IMR-90 (cell line): ENCODE measurements around the gene TRAIP. TPM values are rescaled to one million over a fixed set of nuclear protein-coding genes. Genes with fewer than 3 reads are reported as not detected.

Experiments
- ATAC-seq: fragments of 200-7000 bp; cut with Tn5 transposase; 2 replicates; pipeline ENCODE4 v1.9.1; 2020; ENCODE audit warnings: low read depth, mild to moderate bottlenecking, moderate library complexity
- BruUV-seq: library from RNA; stranded (reverse); fragments of 400-500 nt; replicated peaks from 2 replicates; lab custom pipeline; 2021; lab: Mats Ljungman, UMichigan
- CTCF ChIA-PET: fragments of 300-600 bp; formaldehyde crosslinking; extraction: SDS; loops from one replicate; lab custom pipeline; 2021; ENCODE audit warnings: antibody characterized with exemption; lab: Yijun Ruan, JAX
- POLR2A ChIA-PET: fragments of 300-600 bp; sonication (Branson Sonifier 250); formaldehyde crosslinking; loops from one replicate; lab custom pipeline; 2022; ENCODE audit warnings: antibody characterized with exemption; ENCODE audit not compliant: unreplicated experiment; lab: Charles Lee
- DNase-seq: peaks from one replicate; pipeline ENCODE4 v3.0.0; 2013
- H2AFZ ChIP-seq: replicated peaks from 2 replicates; pipeline ENCODE3; 2013; ENCODE audit warnings: low read length, mild to moderate bottlenecking; ENCODE audit not compliant: poor library complexity
- H2AK5ac ChIP-seq: 2 replicates; pipeline ENCODE4 v1.6.1; 2013; ENCODE audit warnings: low read depth, low read length, inconsistent platforms
- H2AK9ac ChIP-seq: replicated peaks from 2 replicates; pipeline ENCODE3; 2013; ENCODE audit warnings: mild to moderate bottlenecking, low read depth, low read length, moderate library complexity; ENCODE audit not compliant: poor library complexity
- H2BK120ac ChIP-seq: 2 replicates; pipeline ENCODE4 v1.6.1; 2013; ENCODE audit warnings: low read depth, low read length, inconsistent platforms
- H2BK15ac ChIP-seq: 3 replicates; pipeline ENCODE4 v1.6.1; 2013; ENCODE audit warnings: low read depth, low read length, inconsistent platforms
- H2BK20ac ChIP-seq: 2 replicates; pipeline ENCODE4 v1.6.1; 2013; ENCODE audit warnings: low read depth, mild to moderate bottlenecking, inconsistent platforms, low read length, moderate library complexity
- H2BK5ac ChIP-seq: 2 replicates; pipeline ENCODE4 v1.6.1; 2013; ENCODE audit warnings: mild to moderate bottlenecking, low read depth, low read length, inconsistent platforms; ENCODE audit not compliant: poor library complexity, severe bottlenecking
- H3K14ac ChIP-seq: replicated peaks from 2 replicates; pipeline ENCODE4 v1.6.1; 2013; ENCODE audit warnings: low read depth, low read length, inconsistent platforms
- H3K18ac ChIP-seq: 2 replicates; pipeline ENCODE4 v1.6.1; 2013; ENCODE audit warnings: low read depth, low read length, control low read depth
- H3K23ac ChIP-seq: 2 replicates; pipeline ENCODE4 v1.6.1; 2013; ENCODE audit warnings: low read depth, low read length, inconsistent platforms
- H3K27ac ChIP-seq: 2 replicates; pipeline ENCODE4 v1.5.1; 2013; ENCODE audit warnings: mild to moderate bottlenecking, control low read depth, low read length; ENCODE audit not compliant: insufficient read depth
- H3K27me3 ChIP-seq: 2 replicates; pipeline ENCODE4 v1.6.1; 2013; ENCODE audit warnings: low read length; ENCODE audit not compliant: control insufficient read depth, insufficient read depth
- H3K36me3 ChIP-seq: 2 replicates; pipeline ENCODE4 v1.6.1; 2013; ENCODE audit warnings: low read length, mixed read lengths; ENCODE audit not compliant: control insufficient read depth, insufficient read depth
- H3K4ac ChIP-seq: 2 replicates; pipeline ENCODE4 v1.6.1; 2013; ENCODE audit warnings: low read depth, low read length, inconsistent platforms
- H3K4me1 ChIP-seq: 2 replicates; pipeline ENCODE4 v1.6.1; 2013; ENCODE audit warnings: low read length, mixed read lengths; ENCODE audit not compliant: control insufficient read depth, insufficient read depth
- H3K4me2 ChIP-seq: 2 replicates; pipeline ENCODE4 v1.6.1; 2013; ENCODE audit warnings: low read depth, mild to moderate bottlenecking, control low read depth, low read length, moderate library complexity
- H3K4me3 ChIP-seq: 2 replicates; pipeline ENCODE4 v1.5.1; 2013; ENCODE audit warnings: low read depth, mild to moderate bottlenecking, control low read depth, low read length, moderate library complexity; ENCODE audit not compliant: insufficient read depth
- H3K56ac ChIP-seq: 2 replicates; pipeline ENCODE4 v1.6.1; 2013; ENCODE audit warnings: low read length, inconsistent platforms; ENCODE audit not compliant: insufficient read depth; ENCODE audit errors: extremely low read depth
- H3K79me1 ChIP-seq, 2 experiments: 2 replicates each; pipeline ENCODE4 v1.6.1; 2013; ENCODE audit warnings: low read length in 2 of 2, inconsistent platforms in 1 of 2, low read depth in 1 of 2
- H3K9ac ChIP-seq: 2 replicates; pipeline ENCODE4 v1.6.1; 2013; ENCODE audit warnings: low read depth, low read length, control low read depth
- H3K9me1 ChIP-seq: 2 replicates; pipeline ENCODE4 v1.6.1; 2013; ENCODE audit warnings: low read length, inconsistent platforms; ENCODE audit not compliant: insufficient read depth
- H3K9me3 ChIP-seq: 2 replicates; pipeline ENCODE4 v1.6.1; 2013; ENCODE audit warnings: low read length; ENCODE audit not compliant: control insufficient read depth, insufficient read depth
- H4K20me1 ChIP-seq: 2 replicates; pipeline ENCODE4 v1.6.1; 2013; ENCODE audit warnings: low read length, inconsistent platforms; ENCODE audit not compliant: insufficient read depth
- H4K5ac ChIP-seq: 2 replicates; pipeline ENCODE4 v1.6.1; 2013; ENCODE audit warnings: mild to moderate bottlenecking, low read depth, low read length, control low read depth
- H4K8ac ChIP-seq, 2 experiments: 2 replicates each; pipeline ENCODE4 v1.6.1; 2013; ENCODE audit warnings: low read depth in 2 of 2, low read length in 2 of 2, control low read depth in 1 of 2, inconsistent platforms in 1 of 2
- H4K91ac ChIP-seq: 2 replicates; pipeline ENCODE4 v1.6.1; 2013; ENCODE audit warnings: low read depth, low read length, inconsistent platforms; ENCODE audit not compliant: insufficient read depth
- CEBPB ChIP-seq: IDR thresholded peaks from 2 replicates; pipeline ENCODE4 v1.6.1; 2012; ENCODE audit warnings: low read depth, low read length, improper control_type of control experiment
- CHD1 ChIP-seq: IDR thresholded peaks from 2 replicates; pipeline ENCODE4 v1.6.1; 2012; ENCODE audit warnings: low read depth, low read length, improper control_type of control experiment
- CTCF ChIP-seq: conservative IDR thresholded peaks from 2 replicates; pipeline ENCODE4 v1.5.1; 2012; ENCODE audit warnings: mild to moderate bottlenecking, low read depth, low read length, improper control_type of control experiment
- FOS ChIP-seq: fragments of 150-350 bp; IDR thresholded peaks from 2 replicates; pipeline ENCODE4 v1.6.1; 2016; ENCODE audit warnings: low read depth, low read length
- MAZ ChIP-seq: IDR thresholded peaks from 2 replicates; pipeline ENCODE4 v1.6.1; 2012; ENCODE audit warnings: low read depth, mild to moderate bottlenecking, low read length, improper control_type of control experiment, moderate library complexity, borderline replicate concordance
- MXI1 ChIP-seq: IDR thresholded peaks from 2 replicates; pipeline ENCODE4 v1.6.1; 2012; ENCODE audit warnings: low read depth, mild to moderate bottlenecking, low read length, moderate library complexity, borderline replicate concordance
- NFE2L2 ChIP-seq: fragments of 150-350 bp; IDR thresholded peaks from 2 replicates; pipeline ENCODE4 v1.6.1; 2016; ENCODE audit warnings: low read depth, mild to moderate bottlenecking, low read length
- POLR2A ChIP-seq: IDR thresholded peaks from 2 replicates; pipeline ENCODE4 v1.6.1; 2012; ENCODE audit warnings: mild to moderate bottlenecking, low read depth, low read length
- RCOR1 ChIP-seq: IDR thresholded peaks from 2 replicates; pipeline ENCODE4 v1.6.1; 2012; ENCODE audit warnings: mild to moderate bottlenecking, low read length, improper control_type of control experiment; ENCODE audit not compliant: insufficient replicate concordance
- SMC3 ChIP-seq: fragments of 150-350 bp; IDR thresholded peaks from 2 replicates; pipeline ENCODE4 v1.6.1; 2016; ENCODE audit warnings: low read depth, mild to moderate bottlenecking, antibody characterized with exemption, low read length, moderate library complexity
- WGBS, 2 experiments: methylation state at CpG; one replicate each; pipeline versions ENCODE4 v1.1.5 to v1.1.7; 2013; ENCODE audit warnings: missing lambda C conversion rate in 2 of 2; ENCODE audit not compliant: insufficient read length in 1 of 2; ENCODE audit errors: extremely low coverage in 2 of 2; 5-methylcytosine and 5-hydroxymethylcytosine counted together
- dilution Hi-C: fragments of 300-500 bp; cut with HindIII; formaldehyde crosslinking; loops from one replicate; pipeline ENCODE4 v1.14.3; 2018; ENCODE audit warnings: low sequenced_read_pairs; ENCODE audit not compliant: unreplicated experiment
- in situ Hi-C: fragments of 300-500 bp; cut with MboI; formaldehyde crosslinking; loops from 3 replicates; pipeline ENCODE4 v1.14.3; 2019; ENCODE audit warnings: low sequenced_read_pairs, inconsistent platforms, mixed read lengths
- intact Hi-C: fragments of 100-400 bp; cut with micrococcal nuclease; formaldehyde crosslinking; loops from 2 replicates; pipeline ENCODE4 v1.10.0; 2022
- polyA plus RNA-seq, 3 experiments: library from polyadenylated mRNA; depleted of rRNA; stranded (reverse); fragments of >200 nt; gene quantifications; 2 replicates each; pipeline ENCODE4 v1.2.3, GENCODE V29; 2012; ENCODE audit warnings: low replicate concordance in 1 of 3
- total RNA-seq: library from RNA; depleted of rRNA; stranded (reverse); fragments of >200 nt; gene quantifications from 2 replicates; pipeline ENCODE4 v1.2.3, GENCODE V29; 2012
- TF ChIP-seq, protein P1 (sequence below): fragments of 150-350 bp; IDR thresholded peaks from 2 replicates; pipeline ENCODE4 v1.6.1; 2017; ENCODE audit warnings: mild to moderate bottlenecking, antibody characterized with exemption, low read length, low read depth

The TRAIP gene
- total and polyA plus RNA-seq, 2 of the 4 experiments (the other 2 are of a cell fraction) = 6.3 to 9.2 TPM

- no peaks in the 10 kb centered on the region for H3K36me3 ChIP-seq
- no peak overlapping the region for H4K91ac ChIP-seq
- H3K18ac ChIP-seq = no peak overlapping the region
- H4K8ac ChIP-seq = no peak overlapping the region
- ATAC-seq (no peak), DNase-seq (no peak)
- H2BK120ac ChIP-seq = no peak overlapping the region
- H4K20me1 ChIP-seq = no peaks in the 10 kb centered on the region
- intact Hi-C loops (no loop called here), dilution Hi-C loops (no loop called here), in situ Hi-C loops (no loop called here)
- 68% methylated on average over 3 of the region's 9 CpGs; no CpG with 5 or more reads in 1 of the 2 experiments for WGBS, 2 experiments
- POLR2A ChIA-PET = no interaction called here
- peaks cover 4% of the 10 kb centered on the region for H3K4me1 ChIP-seq
- no peak overlapping the region for H3K9ac ChIP-seq
- no peak overlapping the region for H2BK20ac ChIP-seq
- no peak overlapping the region for H3K4ac ChIP-seq
- H2AK5ac ChIP-seq = no peak overlapping the region
- no peak overlapping the region for H3K4me3 ChIP-seq
- H2BK15ac ChIP-seq = no peak overlapping the region
- no peaks in the 10 kb centered on the region for H3K27me3 ChIP-seq
- no peak overlapping the region for H2BK5ac ChIP-seq
- no peak overlapping the region for H3K14ac ChIP-seq
- no peak for TF ChIP-seq CEBPB
- no peak for TF ChIP-seq CTCF
- no peak for TF ChIP-seq MAZ
- no peak for TF ChIP-seq MXI1
- no peak for TF ChIP-seq CHD1
- no peak for TF ChIP-seq NFE2L2
- no peak for TF ChIP-seq FOS
- no peak for TF ChIP-seq RCOR1
- TF ChIP-seq, protein P1, sequence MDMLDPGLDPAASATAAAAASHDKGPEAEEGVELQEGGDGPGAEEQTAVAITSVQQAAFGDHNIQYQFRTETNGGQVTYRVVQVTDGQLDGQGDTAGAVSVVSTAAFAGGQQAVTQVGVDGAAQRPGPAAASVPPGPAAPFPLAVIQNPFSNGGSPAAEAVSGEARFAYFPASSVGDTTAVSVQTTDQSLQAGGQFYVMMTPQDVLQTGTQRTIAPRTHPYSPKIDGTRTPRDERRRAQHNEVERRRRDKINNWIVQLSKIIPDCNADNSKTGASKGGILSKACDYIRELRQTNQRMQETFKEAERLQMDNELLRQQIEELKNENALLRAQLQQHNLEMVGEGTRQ = no peak
- TF ChIP-seq SMC3 = no peak
- TF ChIP-seq POLR2A = no peak
- H3K9me3 ChIP-seq = no peaks in the 10 kb centered on the region
- no peak overlapping the region for H3K27ac ChIP-seq
- CTCF ChIA-PET = no interaction called here
- H3K9me1 ChIP-seq = peaks cover 2% of the 10 kb centered on the region; the same call in 1 of the 2 replicates
- H3K79me1 ChIP-seq = no peaks in the 10 kb centered on the region
- H2AK9ac ChIP-seq = no peak overlapping the region
- H3K23ac ChIP-seq = no peak overlapping the region
- no peak overlapping the region for H2AFZ ChIP-seq
- no peak overlapping the region for H3K4me2 ChIP-seq
- no TSS peak for BruUV-seq
- no peak overlapping the region for H3K56ac ChIP-seq
- H4K5ac ChIP-seq = no peak overlapping the region
Observed at GRCh38 chr3:49895791-49896190, 39.4 kb upstream of the TRAIP start.
